ENCODE data around the gene AHCYL2.

- no peak for TF ChIP-seq CTCF (conservative IDR thresholded peaks at IDR 0.05; ENCODE audit: low read length)
- no peak for TF ChIP-seq EZH2phosphoT487 (IDR thresholded peaks at IDR 0.05; ENCODE audit: borderline replicate concordance, low read depth, low read length)
These were observed 160.3 kb downstream of the AHCYL2 start for GRCh38 chr7:129385116-129385515.

Data from OCI-LY7 (cell line).